Endothelial cell of umbilical vein (primary cell): Measurements from ENCODE around the gene RTBDN. TPM values are rescaled to one million over a fixed set of nuclear protein-coding genes. Genes with fewer than 3 reads are reported as not detected.
A peak's percentile ranks its signal among the peaks of the same experiment; 100 is the strongest.

Experiments
- BruUV-seq: library from RNA; stranded (reverse); fragments of 400-500 nt; replicated peaks from 2 replicates; lab custom pipeline; 2021; lab: Mats Ljungman, UMichigan
- CTCF ChIA-PET: fragments of 300-600, 350-600 bp; sonication (Branson Sonifier 250); formaldehyde crosslinking; loops from one replicate; lab custom pipeline; 2021; ENCODE audit warnings: antibody characterized with exemption, inconsistent platforms; lab: Charles Lee
- POLR2A ChIA-PET: fragments of 300-600, 350-600 bp; sonication (Branson Sonifier 250); formaldehyde crosslinking; loops from one replicate; lab custom pipeline; 2021; ENCODE audit warnings: antibody characterized with exemption, inconsistent platforms; lab: Charles Lee
- DNase-seq: peaks from one replicate; pipeline ENCODE4 v3.0.0-alpha.2; 2011; ENCODE audit warnings: low read depth, low spot score
- FAIRE-seq: peaks from 2 replicates; lab custom pipeline; 2011; peaks lifted over from hg19 to GRCh38; lab: Jason Lieb, UNC
- H2AFZ ChIP-seq: 2 replicates; pipeline ENCODE4 v1.6.0; 2012; ENCODE audit warnings: low read depth, low read length, control low read depth, inconsistent platforms
- H3K27ac ChIP-seq: 2 replicates; pipeline ENCODE4 v1.5.1; 2011; ENCODE audit warnings: low read depth, mild to moderate bottlenecking, control low read depth, low read length, moderate library complexity; ENCODE audit not compliant: insufficient read depth
- H3K27me3 ChIP-seq, 2 experiments: 2 replicates each; pipeline versions ENCODE4 v1.6.0 to v1.6.1; 2011; ENCODE audit warnings: low read length in 2 of 2, mixed read lengths in 1 of 2; ENCODE audit not compliant: control insufficient read depth in 2 of 2, insufficient read depth in 2 of 2
- H3K36me3 ChIP-seq, 2 experiments: 2 replicates in 1 of 2; 3 replicates in 1 of 2; pipeline ENCODE4 v1.5.1; 2011; ENCODE audit warnings: low read length in 2 of 2, mild to moderate bottlenecking in 1 of 2, moderate library complexity in 1 of 2; ENCODE audit not compliant: control insufficient read depth in 2 of 2, insufficient read depth in 2 of 2; ENCODE audit errors: extremely low read depth in 1 of 2
- H3K4me1 ChIP-seq: 3 replicates; pipeline ENCODE4 v1.5.1; 2011; ENCODE audit warnings: mild to moderate bottlenecking, low read length; ENCODE audit not compliant: control insufficient read depth, insufficient read depth; ENCODE audit errors: extremely low read depth
- H3K4me2 ChIP-seq: 2 replicates; pipeline ENCODE4 v1.6.1; 2011; ENCODE audit warnings: low read length, control low read depth, mixed read lengths; ENCODE audit not compliant: insufficient read depth
- H3K4me3 ChIP-seq, 3 experiments: fragments of 200-600 bp in 1 of 3; sonication (generic), shearing (Covaris generic) in 1 of 3; replicated peaks in 1 of 3; 2 replicates each; pipeline ENCODE4 v1.5.1; 2011 to 2016; ENCODE audit warnings: control low read depth in 3 of 3, low read length in 3 of 3, mild to moderate bottlenecking in 2 of 3, inconsistent platforms in 1 of 3, low read depth in 1 of 3, moderate library complexity in 1 of 3; ENCODE audit not compliant: insufficient read depth in 1 of 3
- H3K79me2 ChIP-seq: 2 replicates; pipeline ENCODE4 v1.6.0; 2012; ENCODE audit warnings: low read length, inconsistent platforms; ENCODE audit not compliant: control insufficient read depth, insufficient read depth
- H3K9ac ChIP-seq: replicated peaks from 2 replicates; pipeline ENCODE3; 2011; ENCODE audit warnings: low read length, control low read depth; ENCODE audit not compliant: insufficient read depth; ENCODE audit errors: extremely low read depth
- H3K9me1 ChIP-seq: replicated peaks from 3 replicates; pipeline ENCODE4 v1.6.0; 2011; ENCODE audit warnings: mild to moderate bottlenecking, low read length; ENCODE audit not compliant: control insufficient read depth, insufficient read depth; ENCODE audit errors: extremely low read depth
- H3K9me3 ChIP-seq: replicated peaks from 2 replicates; pipeline ENCODE4 v1.5.1; 2012; ENCODE audit warnings: low read length, inconsistent platforms; ENCODE audit not compliant: control insufficient read depth, insufficient read depth
- H4K20me1 ChIP-seq: replicated peaks from 2 replicates; pipeline ENCODE3; 2011; ENCODE audit warnings: mild to moderate bottlenecking, low read length; ENCODE audit not compliant: control insufficient read depth, insufficient read depth; ENCODE audit errors: extremely low read depth
- EZH2 ChIP-seq: IDR thresholded peaks from 2 replicates; pipeline ENCODE4 v1.6.1; 2012; ENCODE audit warnings: borderline replicate concordance, low read depth, mild to moderate bottlenecking, moderate library complexity, low read length, inconsistent platforms; ENCODE audit not compliant: severe bottlenecking
- FOS ChIP-seq: IDR thresholded peaks from 2 replicates; pipeline ENCODE4 v1.6.1; 2011; ENCODE audit warnings: mild to moderate bottlenecking, low read length, moderate library complexity, borderline replicate concordance; ENCODE audit not compliant: insufficient read depth
- GATA2 ChIP-seq: IDR thresholded peaks from 2 replicates; pipeline ENCODE4 v1.7.0; 2011; ENCODE audit warnings: low read depth, mild to moderate bottlenecking, moderate library complexity, mixed read lengths, low read length; ENCODE audit not compliant: insufficient read length, insufficient read depth
- JUN ChIP-seq: IDR thresholded peaks from 2 replicates; pipeline ENCODE4 v1.6.1; 2011; ENCODE audit warnings: borderline replicate concordance, low read depth; ENCODE audit not compliant: insufficient read length, insufficient read depth
- MYC ChIP-seq: IDR thresholded peaks from one replicate; pipeline ENCODE4 v1.6.1; 2011; ENCODE audit warnings: mild to moderate bottlenecking, low read depth, low read length
- POLR2A ChIP-seq: IDR thresholded peaks from 2 replicates; pipeline ENCODE4 v1.6.1; 2012; ENCODE audit warnings: low read depth, mild to moderate bottlenecking, control low read depth, low read length
- POLR2AphosphoS5 ChIP-seq: IDR thresholded peaks from 2 replicates; pipeline ENCODE4 v1.6.1; 2012; ENCODE audit warnings: low read depth, mild to moderate bottlenecking, control low read depth, low read length, moderate library complexity; ENCODE audit not compliant: insufficient read depth
- dilution Hi-C: fragments of 300-500 bp; cut with MboI; formaldehyde crosslinking; loops from one replicate; pipeline ENCODE4 v1.15.0; 2019; ENCODE audit warnings: low sequenced_read_pairs; ENCODE audit not compliant: extremely low pct_ligation_motif_present
- intact Hi-C: fragments of 100-400 bp; cut with micrococcal nuclease; formaldehyde crosslinking; loops from one replicate; pipeline ENCODE4 v1.10.0; 2022
- polyA plus RNA-seq, 4 experiments: library from polyadenylated mRNA; depleted of rRNA in 3 of 4; stranded (reverse) in 3 of 4; unstranded in 1 of 4; fragments of >200 nt; gene quantifications; 2 replicates each; pipeline versions ENCODE4 v1.2.1 to v1.2.3, GENCODE V29; 2011 to 2012; ENCODE audit warnings: missing spikeins in 1 of 4
- total RNA-seq: library from RNA; stranded (reverse); gene quantifications from 2 replicates; pipeline ENCODE4 v1.2.3, GENCODE V29; 2021
- TF ChIP-seq, protein P1 (sequence below), 2 donors: IDR thresholded peaks; 1 replicate in 1 of 2; 2 replicates in 1 of 2; pipeline ENCODE4 v1.5.1; 2011; ENCODE audit warnings: low read length in 2 of 2, mild to moderate bottlenecking in 2 of 2, moderate library complexity in 2 of 2, control low read depth in 1 of 2, inconsistent platforms in 1 of 2, low read depth in 1 of 2; ENCODE audit not compliant: insufficient read depth in 1 of 2; ENCODE audit errors: extremely low read depth in 1 of 2
- TF ChIP-seq, protein P2 (sequence below): IDR thresholded peaks from 2 replicates; pipeline ENCODE4 v1.6.1; 2011; ENCODE audit not compliant: insufficient read depth, insufficient read length

The RTBDN gene
- total and polyA plus RNA-seq, 2 donors (not counting 3 experiments of a cell fraction or from before 2014, with no cell fraction given): not detected

DNA sequence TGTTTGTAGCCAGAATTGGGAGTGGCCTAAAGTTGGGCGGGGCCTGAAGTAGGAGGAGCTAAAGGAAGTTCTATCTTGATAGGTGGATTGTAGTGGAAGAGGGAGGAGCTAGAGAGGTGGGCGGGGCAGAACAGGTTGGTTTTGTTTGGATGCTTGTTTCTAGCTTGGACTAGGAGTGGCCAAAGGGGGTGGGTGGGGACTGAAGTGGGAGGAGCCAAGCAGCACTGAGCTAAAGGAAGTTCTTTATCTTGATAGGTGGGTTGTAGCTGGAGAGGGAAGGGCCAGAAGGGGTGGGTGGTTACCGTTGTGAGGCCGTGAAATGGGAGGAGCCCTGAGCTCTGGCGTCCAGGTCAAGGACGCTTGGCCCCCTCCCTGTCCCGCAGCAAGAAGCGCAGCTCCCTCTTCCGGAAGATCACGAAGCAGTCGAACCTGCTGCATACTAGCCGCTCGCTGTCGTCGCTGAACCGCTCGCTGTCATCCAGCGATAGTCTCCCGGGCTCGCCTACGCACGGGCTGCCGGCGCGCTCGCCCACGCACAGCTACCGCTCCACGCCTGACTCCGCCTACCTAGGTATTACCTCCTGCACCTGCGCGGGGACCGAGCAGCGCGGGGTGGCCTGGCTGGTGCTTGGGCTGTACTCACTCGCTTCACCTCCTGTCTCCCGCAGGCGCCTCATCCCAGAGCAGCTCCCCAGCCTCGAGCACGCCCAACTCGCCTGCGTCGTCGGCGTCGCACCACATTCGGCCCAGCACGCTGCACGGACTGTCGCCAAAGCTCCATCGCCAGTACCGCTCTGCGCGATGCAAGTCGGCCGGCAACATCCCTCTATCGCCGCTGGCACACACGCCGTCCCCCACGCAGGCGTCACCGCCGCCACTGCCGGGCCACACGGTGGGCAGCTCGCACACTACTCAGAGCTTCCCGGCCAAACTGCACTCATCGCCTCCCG lies 38.8 kb upstream of the RTBDN start:
- Histone ChIP-seq H3K9me1 (no peaks in the 10 kb centered on the region), H4K20me1 (no peaks in the 10 kb centered on the region), H3K9me3 (no peaks in the 10 kb centered on the region), H2AFZ (peak overlapping the region; percentile 93), H3K27me3 (no peaks in the 10 kb centered on the region), H3K79me2 (no peaks in the 10 kb centered on the region), H3K4me2 (peak overlapping the region; percentile 62), H3K36me3 (peaks cover 0 to under 1% of the 10 kb centered on the region in 2 experiments), H3K4me1 (no peaks in the 10 kb centered on the region), H3K27ac (no peak overlapping the region), H3K9ac (no peak overlapping the region), H3K4me3 (peak overlapping the region in 2 of 3 experiments; percentile 17 to 26)
- intact Hi-C loops: no loop called here
- dilution Hi-C loops: no loop called here
- no TSS peak for BruUV-seq
- no peak for FAIRE-seq
- ChIA-PET CTCF (interaction anchor here (0.7 to 3.3 kb wide), 7 partner anchors 8 to 446 kb away, joined by 3 to 14 read pairs (median 4); partner anchors contain the start of gene DNASE2), POLR2A (no interaction called here)
- TF ChIP-seq, protein P1, sequence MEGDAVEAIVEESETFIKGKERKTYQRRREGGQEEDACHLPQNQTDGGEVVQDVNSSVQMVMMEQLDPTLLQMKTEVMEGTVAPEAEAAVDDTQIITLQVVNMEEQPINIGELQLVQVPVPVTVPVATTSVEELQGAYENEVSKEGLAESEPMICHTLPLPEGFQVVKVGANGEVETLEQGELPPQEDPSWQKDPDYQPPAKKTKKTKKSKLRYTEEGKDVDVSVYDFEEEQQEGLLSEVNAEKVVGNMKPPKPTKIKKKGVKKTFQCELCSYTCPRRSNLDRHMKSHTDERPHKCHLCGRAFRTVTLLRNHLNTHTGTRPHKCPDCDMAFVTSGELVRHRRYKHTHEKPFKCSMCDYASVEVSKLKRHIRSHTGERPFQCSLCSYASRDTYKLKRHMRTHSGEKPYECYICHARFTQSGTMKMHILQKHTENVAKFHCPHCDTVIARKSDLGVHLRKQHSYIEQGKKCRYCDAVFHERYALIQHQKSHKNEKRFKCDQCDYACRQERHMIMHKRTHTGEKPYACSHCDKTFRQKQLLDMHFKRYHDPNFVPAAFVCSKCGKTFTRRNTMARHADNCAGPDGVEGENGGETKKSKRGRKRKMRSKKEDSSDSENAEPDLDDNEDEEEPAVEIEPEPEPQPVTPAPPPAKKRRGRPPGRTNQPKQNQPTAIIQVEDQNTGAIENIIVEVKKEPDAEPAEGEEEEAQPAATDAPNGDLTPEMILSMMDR (IDR thresholded peaks at IDR 0.05; ENCODE audit: extremely low read depth in 1 of 2, insufficient read depth in 1 of 2, low read depth in 1 of 2, low read length in 2 of 2): peak in 1 of 2 donors; percentile 4
- no peak for TF ChIP-seq GATA2
- peak; percentile 72 for DNase-seq

DNA sequence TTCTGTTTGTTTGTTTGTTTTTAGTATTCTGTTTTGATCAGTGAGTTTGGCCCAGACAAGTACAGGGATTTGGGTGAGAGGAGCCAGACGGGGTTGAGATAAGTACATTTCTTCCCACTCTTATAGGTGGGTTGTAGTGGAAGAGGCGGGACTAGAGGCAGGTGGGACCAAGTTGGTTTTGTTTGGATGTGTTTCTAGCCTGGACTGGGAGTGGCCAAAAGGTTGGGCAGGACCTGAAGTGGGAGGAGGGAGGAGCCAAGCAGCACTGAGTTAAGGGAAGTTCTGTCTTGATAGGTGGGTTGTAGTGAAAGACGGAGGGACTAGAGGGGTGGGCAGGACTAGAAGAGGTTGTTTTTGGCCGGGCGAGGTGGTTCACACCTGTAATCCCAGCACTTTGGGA lies 37.9 kb upstream of the RTBDN start:
- Histone ChIP-seq H2AFZ (no peak overlapping the region), H3K27ac (no peak overlapping the region), H3K9me3 (no peaks in the 10 kb centered on the region), H3K9ac (no peak overlapping the region), H3K4me2 (no peak overlapping the region), H3K36me3 (no peaks in the 10 kb centered on the region), H4K20me1 (no peaks in the 10 kb centered on the region), H3K79me2 (no peaks in the 10 kb centered on the region), H3K4me3 (no peak overlapping the region), H3K4me1 (peaks cover 2% of the 10 kb centered on the region), H3K9me1 (no peaks in the 10 kb centered on the region), H3K27me3 (no peaks in the 10 kb centered on the region)
- intact Hi-C loops: no loop called here
- POLR2A ChIA-PET: interaction anchor here (0.6 kb wide), 1 partner anchor 49 kb away, joined by 5 read pairs; no protein-coding TSS in a partner anchor
- CTCF ChIA-PET: interaction anchor here (1.3 to 3.3 kb wide), 3 partner anchors 9 to 106 kb away, joined by 6 to 14 read pairs (median 6); partner anchors contain the start of gene DNASE2
- DNase-seq (no peak), FAIRE-seq (no peak)
- BruUV-seq: no TSS peak
- dilution Hi-C loops: no loop called here
- no peak for TF ChIP-seq POLR2AphosphoS5
- no peak for TF ChIP-seq FOS
- TF ChIP-seq MYC: no peak
- TF ChIP-seq, protein P1 (IDR thresholded peaks at IDR 0.05; ENCODE audit: extremely low read depth in 1 of 2, insufficient read depth in 1 of 2, low read depth in 1 of 2, low read length in 2 of 2): no peak
- TF ChIP-seq EZH2: no peak
- no peak for TF ChIP-seq JUN
- TF ChIP-seq GATA2: no peak
- TF ChIP-seq POLR2A: no peak
- TF ChIP-seq, protein P2, sequence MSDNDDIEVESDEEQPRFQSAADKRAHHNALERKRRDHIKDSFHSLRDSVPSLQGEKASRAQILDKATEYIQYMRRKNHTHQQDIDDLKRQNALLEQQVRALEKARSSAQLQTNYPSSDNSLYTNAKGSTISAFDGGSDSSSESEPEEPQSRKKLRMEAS: no peak
